ENCODE measurements around the gene FAM222A.

FAM222A gene

DNA sequence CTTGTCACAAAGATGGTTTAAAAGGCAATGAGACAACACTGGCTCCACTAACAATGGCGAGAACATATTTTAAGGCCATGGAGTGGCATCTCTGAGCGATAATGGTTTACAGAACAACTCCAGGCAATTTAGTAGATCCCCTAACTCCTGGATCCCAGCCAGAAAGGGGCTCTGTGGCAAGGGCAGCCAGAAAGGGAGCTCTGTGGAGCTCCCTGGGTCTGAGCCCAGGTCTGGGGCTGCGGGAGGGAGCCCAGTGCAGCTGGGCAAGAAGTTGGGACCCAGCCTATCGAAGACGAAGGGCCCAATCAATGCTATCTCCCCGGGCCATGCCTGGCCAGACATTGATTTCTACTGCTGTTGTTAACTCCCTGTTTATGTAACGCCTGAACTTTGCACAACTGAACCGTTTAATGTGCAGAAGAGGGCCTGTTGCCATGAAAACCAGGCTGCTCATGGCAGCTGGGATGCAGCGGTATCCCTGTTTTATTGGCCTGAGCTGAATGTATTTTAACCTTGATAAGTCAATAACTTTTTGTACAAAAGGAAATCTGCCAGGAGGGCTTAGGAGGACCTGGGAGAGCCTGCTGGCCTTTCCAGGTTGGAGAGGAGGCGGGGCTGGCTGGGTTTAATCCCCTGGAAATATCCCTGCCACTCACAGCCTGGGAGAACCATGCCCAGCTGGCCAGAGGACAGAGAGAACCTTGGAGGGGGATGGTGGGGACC lies 6.7 kb upstream of the FAM222A start:
- peak overlapping the region; percentile 1 for H3K9ac ChIP-seq (ENCODE audit: insufficient read length, low read depth)
- no peak overlapping the region for H3K4me3 ChIP-seq (ENCODE audit: insufficient read length, low read depth)
- H3K4me1 ChIP-seq (ENCODE audit: insufficient read depth, insufficient read length) = peaks cover 22% of the 10 kb centered on the region
- no peak for DNase-seq (ENCODE audit: low read depth, low spot score)
- H3K36me3 ChIP-seq (ENCODE audit: insufficient read depth, insufficient read length, low read length) = no peaks in the 10 kb centered on the region
- no peaks in the 10 kb centered on the region for H3K9me3 ChIP-seq (ENCODE audit: insufficient read depth, low read length)
- TF ChIP-seq ZNF274 (IDR thresholded peaks at IDR 0.05; ENCODE audit: low read depth, low read length) = no peak
- no peak for TF ChIP-seq YY1 (IDR thresholded peaks at IDR 0.05; ENCODE audit: insufficient read depth, insufficient read length)
- TF ChIP-seq SUZ12 (IDR thresholded peaks at IDR 0.05; ENCODE audit: extremely low read depth, insufficient read depth, insufficient read length) = no peak
- H3K27me3 ChIP-seq (ENCODE audit: insufficient read depth, insufficient read length) = no peaks in the 10 kb centered on the region

DNA sequence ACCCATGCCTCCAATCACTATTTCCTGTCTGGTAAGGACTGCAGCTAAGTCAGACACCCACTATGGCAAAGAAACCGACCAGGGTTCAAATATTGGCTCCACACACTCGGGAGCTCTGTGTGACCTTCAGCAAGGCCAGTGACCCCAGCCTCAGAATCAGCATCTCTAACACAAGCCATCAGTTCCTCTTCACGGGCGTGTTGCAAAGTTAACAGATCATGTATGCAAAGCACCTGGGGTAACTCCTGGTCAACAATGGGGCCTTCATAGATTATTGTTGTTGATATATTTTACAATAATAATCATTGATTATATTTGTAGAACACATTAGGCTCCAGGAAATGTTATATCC lies 6.2 kb upstream of the FAM222A start:
- no peaks in the 10 kb centered on the region for H3K27me3 ChIP-seq (ENCODE audit: insufficient read depth, insufficient read length)
- H3K36me3 ChIP-seq (ENCODE audit: insufficient read depth, insufficient read length, low read length) = no peaks in the 10 kb centered on the region
- DNase-seq (ENCODE audit: low read depth, low spot score) = no peak
- H3K4me3 ChIP-seq (ENCODE audit: insufficient read length, low read depth) = no peak overlapping the region
- TF ChIP-seq SUZ12 (IDR thresholded peaks at IDR 0.05; ENCODE audit: extremely low read depth, insufficient read depth, insufficient read length) = no peak
- no peak for TF ChIP-seq ZNF274 (IDR thresholded peaks at IDR 0.05; ENCODE audit: low read depth, low read length)
- TF ChIP-seq YY1 (IDR thresholded peaks at IDR 0.05; ENCODE audit: insufficient read depth, insufficient read length) = no peak
- H3K9ac ChIP-seq (ENCODE audit: insufficient read length, low read depth) = no peak overlapping the region
- H3K9me3 ChIP-seq (ENCODE audit: insufficient read depth, low read length) = no peaks in the 10 kb centered on the region
- peaks cover 24% of the 10 kb centered on the region for H3K4me1 ChIP-seq (ENCODE audit: insufficient read depth, insufficient read length)

- no peak overlapping the region for H3K4me3 ChIP-seq (ENCODE audit: insufficient read length, low read depth)
- no peaks in the 10 kb centered on the region for H3K27me3 ChIP-seq (ENCODE audit: insufficient read depth, insufficient read length)
- no peak for DNase-seq (ENCODE audit: low read depth, low spot score)
- TF ChIP-seq SUZ12 (IDR thresholded peaks at IDR 0.05; ENCODE audit: extremely low read depth, insufficient read depth, insufficient read length) = no peak
- TF ChIP-seq YY1 (IDR thresholded peaks at IDR 0.05; ENCODE audit: insufficient read depth, insufficient read length) = no peak
- TF ChIP-seq ZNF274 (IDR thresholded peaks at IDR 0.05; ENCODE audit: low read depth, low read length) = no peak
- H3K36me3 ChIP-seq (ENCODE audit: insufficient read depth, insufficient read length, low read length) = no peaks in the 10 kb centered on the region
- H3K9ac ChIP-seq (ENCODE audit: insufficient read length, low read depth) = no peak overlapping the region
- peaks cover 25% of the 10 kb centered on the region for H3K4me1 ChIP-seq (ENCODE audit: insufficient read depth, insufficient read length)
- no peaks in the 10 kb centered on the region for H3K9me3 ChIP-seq (ENCODE audit: insufficient read depth, low read length)
Observed at GRCh38 chr12:109708939-109709338, 4.7 kb upstream of the FAM222A start.

GRCh38 chr12:109709401-109709991 lies 4.1 kb upstream of the FAM222A start:
- H3K36me3 ChIP-seq (ENCODE audit: insufficient read depth, insufficient read length, low read length) = no peaks in the 10 kb centered on the region
- H3K4me1 ChIP-seq (ENCODE audit: insufficient read depth, insufficient read length) = peaks cover 25% of the 10 kb centered on the region
- no peak for DNase-seq (ENCODE audit: low read depth, low spot score)
- H3K4me3 ChIP-seq (ENCODE audit: insufficient read length, low read depth) = no peak overlapping the region
- peaks cover under 1% of the 10 kb centered on the region for H3K27me3 ChIP-seq (ENCODE audit: insufficient read depth, insufficient read length)
- TF ChIP-seq ZNF274 (IDR thresholded peaks at IDR 0.05; ENCODE audit: low read depth, low read length) (no peak), YY1 (IDR thresholded peaks at IDR 0.05; ENCODE audit: insufficient read depth, insufficient read length) (no peak), SUZ12 (IDR thresholded peaks at IDR 0.05; ENCODE audit: extremely low read depth, insufficient read depth, insufficient read length) (no peak)
- H3K9ac ChIP-seq (ENCODE audit: insufficient read length, low read depth) = no peak overlapping the region
- no peaks in the 10 kb centered on the region for H3K9me3 ChIP-seq (ENCODE audit: insufficient read depth, low read length)

GRCh38 chr12:109710205-109710746 lies 3.3 kb upstream of the FAM222A start:
- H3K4me3 ChIP-seq (ENCODE audit: insufficient read length, low read depth) = no peak overlapping the region
- peaks cover 5% of the 10 kb centered on the region for H3K27me3 ChIP-seq (ENCODE audit: insufficient read depth, insufficient read length)
- H3K9me3 ChIP-seq (ENCODE audit: insufficient read depth, low read length) = no peaks in the 10 kb centered on the region
- no peaks in the 10 kb centered on the region for H3K36me3 ChIP-seq (ENCODE audit: insufficient read depth, insufficient read length, low read length)
- H3K9ac ChIP-seq (ENCODE audit: insufficient read length, low read depth) = no peak overlapping the region
- DNase-seq (ENCODE audit: low read depth, low spot score) = no peak
- peaks cover 32% of the 10 kb centered on the region for H3K4me1 ChIP-seq (ENCODE audit: insufficient read depth, insufficient read length)
- TF ChIP-seq SUZ12 (IDR thresholded peaks at IDR 0.05; ENCODE audit: extremely low read depth, insufficient read depth, insufficient read length) (no peak), ZNF274 (IDR thresholded peaks at IDR 0.05; ENCODE audit: low read depth, low read length) (no peak), YY1 (IDR thresholded peaks at IDR 0.05; ENCODE audit: insufficient read depth, insufficient read length) (no peak)

- Histone ChIP-seq H3K9ac (ENCODE audit: insufficient read length, low read depth) (no peak overlapping the region), H3K27me3 (ENCODE audit: insufficient read depth, insufficient read length) (peaks cover 5% of the 10 kb centered on the region), H3K4me1 (ENCODE audit: insufficient read depth, insufficient read length) (peaks cover 32% of the 10 kb centered on the region), H3K9me3 (ENCODE audit: insufficient read depth, low read length) (no peaks in the 10 kb centered on the region), H3K4me3 (ENCODE audit: insufficient read length, low read depth) (no peak overlapping the region), H3K36me3 (ENCODE audit: insufficient read depth, insufficient read length, low read length) (no peaks in the 10 kb centered on the region)
- no peak for TF ChIP-seq SUZ12 (IDR thresholded peaks at IDR 0.05; ENCODE audit: extremely low read depth, insufficient read depth, insufficient read length)
- no peak for DNase-seq (ENCODE audit: low read depth, low spot score)
Observed at GRCh38 chr12:109710747-109711595, 2.7 kb upstream of the FAM222A start.

Data from NT2/D1 (cell line).